Measurements from ENCODE around the gene SLC6A6. TPM values are rescaled to one million over a fixed set of nuclear protein-coding genes. Genes with fewer than 3 reads are reported as not detected.

Gene SLC6A6
- total RNA-seq, 4 donors from 2014 or later = 15.4 to 37.6 (median 20.9) TPM

DNA sequence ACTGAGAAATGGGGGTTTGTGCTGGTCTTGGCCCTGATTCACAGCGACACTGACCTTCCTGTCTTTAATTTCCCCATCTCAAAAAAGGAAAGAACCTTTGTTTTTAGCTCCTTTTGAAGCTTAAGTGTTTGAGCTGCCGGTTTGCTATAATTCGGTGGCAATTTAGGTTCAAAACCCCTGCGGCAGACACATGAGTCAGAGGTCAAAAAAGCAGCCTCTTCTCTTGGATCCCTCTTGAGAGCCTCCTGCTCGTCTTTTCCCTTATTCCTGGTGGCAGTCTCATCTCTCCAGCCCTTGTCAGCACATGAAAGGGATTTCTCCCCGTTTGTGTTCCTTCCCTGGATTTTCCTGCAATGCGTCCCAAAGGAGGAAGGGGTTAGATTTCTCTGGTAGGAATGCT, 73.2 kb downstream of the SLC6A6 start:
- no peaks in the 10 kb centered on the region for H3K27me3 ChIP-seq
- peaks cover 0 to 95% of the 10 kb centered on the region in 2 donors for H3K36me3 ChIP-seq
- no peaks in the 10 kb centered on the region for H3K9me3 ChIP-seq
- H3K4me1 ChIP-seq = peaks cover 0 to 23% (median 12%) of the 10 kb centered on the region in 3 donors
- 70 to 83% methylated on average over 6 of the region's 7 CpGs for WGBS, 2 donors (ENCODE audit: low coverage in 1 of 2)
- TF ChIP-seq EP300 (IDR thresholded peaks at IDR 0.05) = no peak
- TF ChIP-seq CTCF (IDR thresholded peaks at IDR 0.05) = no peak
- TF ChIP-seq POLR2A (IDR thresholded peaks at IDR 0.05) = no peak
- TF ChIP-seq POLR2AphosphoS5 (IDR thresholded peaks at IDR 0.05) = no peak
- no peak for ATAC-seq
- no peak overlapping the region for H3K27ac ChIP-seq
- H3K4me3 ChIP-seq = no peak overlapping the region

DNA sequence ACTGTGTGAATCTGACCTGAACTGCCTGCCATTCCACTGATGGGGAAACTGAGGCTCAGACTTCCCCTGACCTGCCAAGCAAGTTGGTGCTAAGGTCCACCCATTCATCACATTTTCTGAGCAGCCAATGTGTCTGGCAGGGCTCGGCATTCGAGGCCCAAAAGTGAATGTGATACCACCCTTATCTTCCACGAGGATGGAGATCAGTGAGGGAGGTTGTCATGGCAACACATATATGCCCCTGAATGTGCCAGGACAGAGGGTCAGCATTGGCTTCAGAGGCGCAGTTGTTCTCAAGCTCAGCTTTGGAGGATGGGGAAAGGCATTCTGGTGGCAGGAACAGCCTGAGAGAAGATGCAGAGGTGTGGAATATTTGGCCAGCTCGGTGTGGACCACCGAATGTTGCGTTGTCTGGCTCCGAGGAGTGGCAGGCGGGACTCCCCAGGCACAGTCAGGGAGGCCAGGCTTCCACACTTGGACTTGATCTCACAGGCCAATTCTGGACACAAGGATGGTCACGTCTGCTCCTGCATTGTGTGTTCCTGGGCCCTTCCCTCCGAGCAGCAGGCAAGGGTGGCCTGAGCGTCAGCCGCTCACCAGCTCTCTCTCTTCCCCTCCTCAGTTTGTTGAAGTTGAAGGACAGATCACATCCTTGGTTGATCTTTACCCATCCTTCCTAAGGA, 74.3 kb downstream of the SLC6A6 start:
- no peak overlapping the region for H3K27ac ChIP-seq
- no peaks in the 10 kb centered on the region for H3K27me3 ChIP-seq
- H3K4me1 ChIP-seq = peaks cover 0 to 34% (median 12%) of the 10 kb centered on the region in 3 donors
- TF ChIP-seq CTCF (IDR thresholded peaks at IDR 0.05) (no peak), POLR2A (IDR thresholded peaks at IDR 0.05) (no peak), EP300 (IDR thresholded peaks at IDR 0.05) (no peak), POLR2AphosphoS5 (IDR thresholded peaks at IDR 0.05) (no peak)
- peaks cover 0 to 99% of the 10 kb centered on the region in 2 donors for H3K36me3 ChIP-seq
- no peaks in the 10 kb centered on the region for H3K9me3 ChIP-seq
- no peak for ATAC-seq
- no peak overlapping the region for H3K4me3 ChIP-seq
- 95 to 98% methylated on average over 5 to 9 of the region's 13 CpGs for WGBS, 2 donors (ENCODE audit: low coverage in 1 of 2)

DNA sequence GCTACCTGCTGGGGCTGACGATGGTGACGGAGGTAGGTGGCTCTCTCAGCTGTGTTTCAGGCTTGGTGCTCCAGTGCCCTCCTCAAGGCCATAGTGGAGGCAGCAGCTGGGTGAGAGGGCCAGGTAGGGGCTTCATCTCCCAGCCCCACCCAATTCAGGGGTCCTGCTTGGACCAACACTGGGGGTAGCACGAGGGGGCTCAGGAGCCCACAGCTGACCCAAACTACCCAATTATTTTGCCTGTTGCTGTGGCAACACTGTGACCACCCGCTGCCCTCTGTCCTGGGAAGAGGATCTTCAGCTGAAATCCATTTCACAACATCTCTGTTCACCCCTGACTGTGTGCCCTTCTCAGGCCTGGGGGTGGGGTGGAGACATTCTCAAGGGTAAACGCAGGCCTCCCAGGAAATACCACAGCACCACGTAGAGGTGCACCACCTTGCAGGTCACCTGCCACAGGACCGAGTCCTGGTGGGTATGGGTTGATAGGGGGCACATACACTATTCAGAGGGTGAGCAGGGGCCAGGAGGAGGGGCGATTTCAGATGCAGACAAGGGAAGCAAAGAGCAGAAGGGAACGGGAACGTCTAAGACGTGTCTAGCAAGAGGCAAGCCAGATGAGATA, 75.0 kb downstream of the SLC6A6 start:
- Histone ChIP-seq H3K36me3 (peaks cover 0 to 98% of the 10 kb centered on the region in 2 donors), H3K27ac (no peak overlapping the region), H3K4me3 (no peak overlapping the region), H3K27me3 (no peaks in the 10 kb centered on the region), H3K9me3 (no peaks in the 10 kb centered on the region), H3K4me1 (peaks cover 0 to 40% (median 17%) of the 10 kb centered on the region in 3 donors)
- 81 to 100% methylated on average over 4 of the region's 11 CpGs for WGBS, 2 donors (ENCODE audit: low coverage in 1 of 2)
- TF ChIP-seq EP300 (IDR thresholded peaks at IDR 0.05) (no peak), POLR2A (IDR thresholded peaks at IDR 0.05) (no peak), POLR2AphosphoS5 (IDR thresholded peaks at IDR 0.05) (no peak), CTCF (IDR thresholded peaks at IDR 0.05) (no peak)
- ATAC-seq = no peak

DNA sequence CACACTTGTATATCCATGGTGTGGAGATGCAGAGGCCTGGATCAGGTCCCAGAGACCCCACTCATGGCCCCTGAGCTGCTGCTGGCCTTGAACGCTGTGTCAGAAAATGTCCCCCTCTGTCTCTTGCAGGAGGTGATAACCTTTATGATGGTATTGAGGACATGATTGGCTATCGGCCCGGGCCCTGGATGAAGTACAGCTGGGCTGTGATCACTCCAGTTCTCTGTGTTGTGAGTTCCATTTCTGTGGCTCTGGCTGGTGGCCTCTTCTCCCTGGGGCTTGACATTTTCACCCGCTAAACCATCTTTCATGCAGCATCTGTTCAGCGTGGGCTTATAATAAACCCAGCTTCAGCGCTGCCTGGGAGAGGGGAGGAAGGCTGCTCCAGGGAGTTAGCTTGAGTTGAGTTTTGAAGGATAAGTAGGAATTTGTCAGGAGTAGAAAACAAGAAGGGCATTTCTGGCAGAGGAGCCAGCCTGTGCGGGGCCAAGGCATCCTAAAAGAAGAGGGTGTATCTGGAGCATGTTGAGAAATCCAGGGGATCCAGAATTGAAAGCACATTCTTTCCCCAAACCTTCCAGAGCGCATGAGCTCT, 76.6 kb downstream of the SLC6A6 start:
- peaks cover 0 to 29% (median 5%) of the 10 kb centered on the region in 3 donors for H3K4me1 ChIP-seq
- 81% methylated on average over 3 of the region's 8 CpGs; no CpG with 5 or more reads in 1 of the 2 donors for WGBS, 2 donors (ENCODE audit: low coverage in 1 of 2)
- no peaks in the 10 kb centered on the region for H3K27me3 ChIP-seq
- ATAC-seq = no peak
- TF ChIP-seq EP300 (IDR thresholded peaks at IDR 0.05) (no peak), POLR2AphosphoS5 (IDR thresholded peaks at IDR 0.05) (no peak), CTCF (IDR thresholded peaks at IDR 0.05) (no peak), POLR2A (IDR thresholded peaks at IDR 0.05) (no peak)
- H3K9me3 ChIP-seq = no peaks in the 10 kb centered on the region
- no peak overlapping the region for H3K4me3 ChIP-seq
- no peak overlapping the region for H3K27ac ChIP-seq
- H3K36me3 ChIP-seq = peaks cover 0 to 97% of the 10 kb centered on the region in 2 donors

All from gastroesophageal sphincter (tissue), 4 donors.